Measurements from ENCODE around the gene CPAMD8.
"Not testable (repeated sequence)": the region's sequence is repeated elsewhere in the genome, so short reads cannot be mapped to it uniquely, and the experiment has no call there.

The CPAMD8 gene

DNA sequence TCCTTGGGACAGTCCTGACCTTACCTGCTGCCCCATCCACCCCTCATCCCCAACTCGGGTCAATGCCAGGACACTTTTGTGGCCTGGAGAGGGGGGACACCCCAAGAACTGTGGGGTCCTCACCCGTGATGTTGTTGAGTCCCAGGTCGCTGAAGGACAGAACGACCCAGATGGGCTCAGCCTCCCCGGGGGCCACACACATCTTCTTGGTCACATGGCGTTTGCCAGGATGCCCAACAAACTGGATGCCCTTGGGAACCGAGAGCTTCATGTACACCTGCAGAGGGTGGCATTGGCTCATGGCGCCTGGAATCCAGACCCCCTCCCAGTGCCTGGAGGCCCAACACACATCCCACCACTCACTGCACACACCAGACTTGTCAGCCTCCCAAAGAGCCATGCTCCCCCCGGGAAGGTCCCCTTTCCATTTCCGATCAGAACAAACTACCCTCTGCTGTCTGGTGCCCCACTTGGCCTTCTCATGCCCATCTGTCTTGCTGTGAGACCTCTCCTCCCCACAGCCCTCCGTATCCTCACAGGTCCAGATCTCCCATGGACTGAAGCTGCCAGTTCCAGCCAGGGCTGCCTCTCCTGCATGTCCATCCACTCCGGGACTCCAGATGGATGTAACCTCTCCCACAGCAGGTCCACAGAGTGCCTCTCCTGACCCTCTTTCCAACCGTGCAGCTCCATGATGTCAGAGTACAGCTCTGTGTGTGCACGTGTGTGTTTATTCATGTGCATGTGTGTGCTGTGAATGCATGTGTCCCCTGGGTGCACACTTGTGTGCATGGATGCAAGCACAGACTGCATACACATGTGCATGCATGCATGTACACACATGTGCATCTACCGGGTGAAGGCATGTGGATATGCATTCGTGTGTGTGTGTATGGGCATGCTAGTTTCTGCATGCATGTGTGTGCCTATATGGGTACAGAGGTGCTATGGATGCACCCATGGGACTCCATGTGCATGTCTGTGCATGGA, 79.4 kb downstream of the CPAMD8 start:
- no peak for DNase-seq (ENCODE audit: low read depth in 2 of 3, low spot score in 2 of 3)

DNA sequence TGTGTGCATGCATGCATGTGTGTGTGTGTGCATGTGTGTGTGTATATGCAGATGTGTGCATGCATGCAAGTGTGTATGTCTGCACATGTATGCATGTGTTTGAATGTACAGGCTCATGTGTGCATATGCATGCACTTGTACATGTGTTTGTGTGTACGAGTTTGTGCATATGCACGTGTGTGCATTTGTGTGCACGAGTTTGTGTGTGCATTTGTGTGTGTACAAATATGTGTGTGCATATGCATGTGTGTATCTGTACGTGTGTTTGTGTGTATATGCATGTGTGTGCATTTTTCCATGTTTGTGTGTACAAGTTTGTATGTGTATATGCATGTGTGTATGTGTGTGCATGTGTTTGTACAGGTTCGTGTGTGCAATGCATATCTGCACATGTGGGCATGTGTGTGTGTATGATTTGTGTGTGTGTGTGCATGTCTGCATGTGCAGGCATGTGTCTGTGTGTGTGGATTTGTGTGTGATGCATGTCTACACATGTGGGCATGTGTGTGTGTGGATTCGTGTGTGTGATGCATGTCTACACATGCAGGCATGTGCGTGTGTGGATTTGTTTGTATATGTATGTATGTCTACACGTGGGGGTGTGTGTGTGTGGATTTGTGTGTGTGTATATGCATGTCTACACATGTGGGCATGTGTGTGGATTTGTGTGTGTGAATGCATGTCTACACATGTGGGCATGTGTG, 80.7 kb downstream of the CPAMD8 start:
- DNase-seq (ENCODE audit: low read depth in 2 of 3, low spot score in 2 of 3) = no peak

DNA sequence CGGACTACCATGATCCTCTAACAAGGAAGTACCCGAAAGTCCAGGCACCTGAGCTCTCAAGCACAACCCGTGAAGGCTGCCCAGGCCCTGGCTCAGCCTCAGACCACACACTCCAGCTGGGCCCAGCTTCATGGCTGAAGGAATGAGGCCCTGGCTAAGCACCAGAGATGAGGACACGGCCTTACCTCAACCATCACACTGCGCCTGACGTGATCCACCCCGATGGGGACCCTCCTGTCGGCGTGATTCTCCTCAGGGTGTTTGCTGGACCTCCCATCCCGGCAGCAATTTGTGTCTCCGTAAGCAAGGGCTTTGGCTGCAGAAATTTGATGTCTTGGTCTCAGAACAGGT, 81.3 kb downstream of the CPAMD8 start:
- no peak for DNase-seq (ENCODE audit: low read depth in 2 of 3, low spot score in 2 of 3)

DNA sequence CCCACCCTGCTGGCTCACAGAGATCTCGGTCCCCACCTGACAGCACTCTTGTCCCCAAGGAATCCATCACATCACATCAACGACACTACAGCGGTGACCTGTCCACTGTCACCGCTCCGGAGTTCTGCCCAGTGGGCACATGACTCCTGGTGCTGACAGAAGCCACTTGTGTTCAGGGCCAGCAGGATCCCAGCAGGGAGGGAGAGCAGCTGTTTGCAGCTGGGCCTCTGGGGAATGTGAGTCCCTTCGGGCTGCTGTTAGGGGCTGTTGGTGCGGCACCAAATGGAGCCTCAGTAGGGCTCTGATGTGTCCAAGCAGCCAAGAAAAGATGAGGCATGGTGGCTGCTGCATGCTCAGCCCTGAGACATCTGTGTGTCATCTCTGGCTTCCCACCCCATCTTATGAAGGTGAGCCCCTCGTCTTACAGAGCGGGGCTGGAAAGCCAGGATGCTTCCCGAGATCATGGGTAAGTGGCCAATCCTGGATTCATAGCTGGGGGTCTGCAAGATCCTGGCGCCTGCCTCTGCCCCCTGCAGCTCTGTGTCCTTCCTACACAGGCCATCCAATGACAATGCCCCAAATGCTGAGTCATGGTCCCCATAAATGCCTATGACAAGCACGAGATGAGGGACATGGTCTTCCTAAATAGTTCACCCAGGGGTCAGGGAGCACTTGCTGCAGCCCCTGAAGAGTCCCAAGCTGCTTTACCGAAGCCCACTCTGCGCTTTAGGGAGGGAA, 81.8 kb downstream of the CPAMD8 start:
- DNase-seq (ENCODE audit: low read depth in 2 of 3, low spot score in 2 of 3) = no peak

DNA sequence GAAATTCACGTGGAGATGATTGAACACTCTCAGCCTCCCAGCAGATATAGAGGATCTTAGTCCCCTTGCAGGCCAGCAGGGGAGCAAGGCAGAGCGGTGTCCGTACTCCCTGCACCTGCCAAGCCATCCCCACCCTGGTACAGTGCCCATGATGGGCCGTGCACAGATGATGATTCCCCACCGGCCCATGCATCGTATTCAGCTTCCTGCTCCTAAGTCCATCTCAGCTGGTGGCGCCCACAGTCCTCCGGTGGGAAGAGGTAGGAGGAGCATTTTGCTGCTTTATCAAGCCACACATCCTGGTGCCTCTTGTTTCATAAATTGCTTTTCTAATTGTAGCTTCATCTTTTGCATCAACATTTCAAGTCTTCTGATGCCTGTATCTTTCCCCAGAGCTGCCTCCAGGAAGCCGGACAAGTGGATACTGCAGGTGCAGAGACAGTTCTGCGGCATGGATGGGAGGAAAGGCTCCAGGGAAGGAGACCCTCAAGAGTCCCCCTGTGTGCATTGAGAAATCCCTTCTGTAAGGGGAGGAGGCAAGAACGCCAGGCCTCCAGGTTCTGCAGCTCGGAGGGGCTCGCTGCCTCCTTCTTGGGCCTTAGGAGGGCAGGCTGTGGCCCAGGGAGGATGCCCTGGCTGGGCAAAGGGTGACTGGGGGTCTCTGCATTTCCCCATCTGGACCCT, 82.5 kb downstream of the CPAMD8 start:
- DNase-seq (ENCODE audit: low read depth in 2 of 3, low spot score in 2 of 3) = no peak

DNA sequence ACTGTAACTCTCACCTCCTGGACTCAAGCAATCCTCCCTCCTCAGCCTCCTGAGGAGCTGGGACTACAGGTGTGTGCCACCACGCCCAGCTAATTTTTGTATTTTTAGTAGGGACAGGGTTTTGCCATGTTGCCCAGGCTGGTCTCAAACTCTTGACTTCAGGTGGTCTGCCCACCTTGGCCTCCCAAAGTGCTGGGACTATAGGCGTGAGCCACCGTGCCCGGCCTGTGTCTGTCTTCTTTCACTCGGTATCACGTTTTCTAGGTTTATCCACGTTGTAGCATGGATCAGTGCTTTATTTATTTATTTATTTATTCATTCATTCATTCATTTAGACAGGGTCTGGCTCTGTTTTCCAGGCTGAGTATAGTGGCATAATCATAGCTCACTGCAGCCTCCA, 83.5 kb downstream of the CPAMD8 start:
- DNase-seq (ENCODE audit: low read depth in 2 of 3, low spot score in 2 of 3) = not testable (repeated sequence)

DNA sequence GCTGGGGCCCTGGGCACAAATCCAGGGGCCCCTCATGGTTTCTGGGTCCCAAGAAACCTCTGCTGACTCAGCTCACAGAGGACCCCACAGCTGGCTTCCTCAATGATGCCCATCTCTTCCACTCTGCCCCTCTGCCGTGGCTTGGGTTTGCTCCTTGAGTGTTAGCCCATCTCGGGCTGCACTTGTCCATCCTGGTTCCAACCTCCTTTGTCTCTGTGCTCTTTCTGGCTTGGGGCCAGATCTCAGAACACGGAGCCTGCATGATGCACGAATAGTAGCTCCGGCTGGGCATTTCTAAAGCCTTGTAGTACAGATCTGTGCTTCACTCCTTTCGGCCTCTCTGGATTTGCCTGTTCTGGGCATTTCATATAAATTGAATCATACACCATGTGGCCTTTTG, 84.0 kb downstream of the CPAMD8 start:
- DNase-seq (ENCODE audit: low read depth in 2 of 3, low spot score in 2 of 3) = no peak

DNA sequence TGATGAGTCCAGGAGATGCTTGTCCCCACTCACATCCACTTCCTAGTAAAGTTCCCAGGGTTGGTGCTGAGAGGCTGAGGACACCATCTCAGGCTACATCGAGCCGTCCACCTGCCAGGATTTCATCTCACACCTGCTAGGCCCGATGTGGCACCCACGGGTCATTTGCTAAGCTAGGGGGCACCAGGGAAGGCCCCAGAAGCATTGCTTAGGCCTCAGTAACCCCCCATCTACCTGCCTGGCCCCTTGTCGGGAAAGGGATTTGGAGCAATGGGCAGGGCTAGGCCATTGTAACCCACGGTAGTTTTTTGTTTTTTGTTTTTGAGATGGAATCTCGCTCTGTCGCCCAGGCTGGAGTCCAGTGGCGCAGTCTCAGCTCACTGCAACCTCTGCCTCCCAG, 86.0 kb downstream of the CPAMD8 start:
- DNase-seq (ENCODE audit: low read depth in 2 of 3, low spot score in 2 of 3) = no peak

DNA sequence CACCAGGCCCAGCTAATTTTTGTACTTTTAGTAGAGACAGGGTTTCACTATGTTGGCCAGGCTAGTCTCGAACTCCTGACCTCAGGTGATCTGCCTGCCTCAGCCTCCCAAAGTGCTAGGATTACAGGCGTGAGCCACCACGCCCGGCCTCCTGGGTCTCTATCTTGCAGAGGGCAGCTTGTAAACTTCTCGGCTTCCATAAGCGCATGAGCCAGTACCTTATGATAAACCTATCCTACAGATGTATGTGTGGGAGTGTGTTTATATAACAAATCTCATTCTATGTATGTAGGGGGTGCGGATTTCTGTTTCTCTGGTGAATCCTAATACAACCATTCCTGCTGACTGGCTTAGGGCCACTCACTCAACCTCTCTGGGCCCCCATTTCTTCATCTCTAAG, 86.5 kb downstream of the CPAMD8 start:
- DNase-seq (ENCODE audit: low read depth in 2 of 3, low spot score in 2 of 3) = not testable (repeated sequence)

DNA sequence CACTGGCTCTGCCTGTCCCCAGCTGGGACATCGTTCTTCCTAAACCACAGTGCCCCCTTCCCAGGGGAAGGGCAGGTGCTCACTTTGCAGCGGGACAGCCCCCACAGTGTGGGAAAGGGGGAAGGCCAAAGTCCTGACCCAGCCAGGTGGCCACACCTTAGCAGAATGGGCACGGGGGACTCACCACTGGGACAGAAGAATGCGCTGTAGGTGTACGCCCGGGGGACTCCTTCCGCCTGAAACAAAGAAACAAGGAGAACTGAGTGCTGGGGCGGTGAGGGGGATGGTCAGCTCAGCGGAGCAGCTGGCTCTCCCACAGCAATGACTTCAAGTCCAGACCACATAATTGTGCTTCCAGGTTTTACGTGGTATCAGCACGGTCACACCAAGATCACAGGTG, 88.4 kb downstream of the CPAMD8 start:
- DNase-seq (ENCODE audit: low read depth in 2 of 3, low spot score in 2 of 3) = no peak

DNA sequence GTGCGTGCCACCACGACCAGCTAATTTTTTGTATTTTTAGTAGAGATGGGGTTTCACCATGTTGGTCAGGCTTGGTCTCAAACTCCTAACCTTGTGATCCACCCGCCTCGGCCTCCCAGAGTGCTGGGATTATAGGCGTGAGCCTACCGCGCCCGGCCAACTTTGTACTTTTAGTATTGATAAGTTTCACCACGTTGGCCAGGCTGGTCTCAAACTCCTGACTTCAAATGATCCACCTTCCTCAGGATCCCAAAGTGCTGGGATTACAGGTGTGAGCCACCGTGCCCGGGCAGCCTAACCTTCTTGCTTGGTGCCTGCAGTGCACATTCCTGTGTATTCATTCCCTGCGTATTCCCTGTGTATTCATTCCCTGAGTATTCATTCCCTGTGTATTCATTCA, 88.8 kb downstream of the CPAMD8 start:
- DNase-seq (ENCODE audit: low read depth in 2 of 3, low spot score in 2 of 3) = not testable (repeated sequence)

DNA sequence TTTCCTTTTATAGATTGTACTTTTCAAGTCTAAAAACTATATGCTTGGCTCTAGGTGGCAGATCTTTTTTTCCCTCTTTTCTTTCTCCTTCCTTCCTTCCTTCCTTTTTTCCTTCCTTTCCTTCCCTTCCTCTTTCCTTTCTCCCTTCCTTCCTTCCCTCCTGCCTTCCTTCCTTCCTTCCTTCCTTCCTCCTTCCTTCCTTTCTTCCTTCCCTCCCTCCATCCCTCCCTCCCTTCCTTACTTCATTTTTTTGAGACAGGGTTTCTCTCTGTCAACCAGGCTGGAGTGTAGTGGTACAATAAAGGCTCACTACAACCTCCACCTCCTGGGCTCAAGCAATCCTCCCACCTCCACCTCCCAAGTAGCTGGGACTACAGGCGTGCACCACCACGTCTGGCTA, 89.7 kb downstream of the CPAMD8 start:
- DNase-seq (ENCODE audit: low read depth in 2 of 3, low spot score in 2 of 3) = no peak

DNA sequence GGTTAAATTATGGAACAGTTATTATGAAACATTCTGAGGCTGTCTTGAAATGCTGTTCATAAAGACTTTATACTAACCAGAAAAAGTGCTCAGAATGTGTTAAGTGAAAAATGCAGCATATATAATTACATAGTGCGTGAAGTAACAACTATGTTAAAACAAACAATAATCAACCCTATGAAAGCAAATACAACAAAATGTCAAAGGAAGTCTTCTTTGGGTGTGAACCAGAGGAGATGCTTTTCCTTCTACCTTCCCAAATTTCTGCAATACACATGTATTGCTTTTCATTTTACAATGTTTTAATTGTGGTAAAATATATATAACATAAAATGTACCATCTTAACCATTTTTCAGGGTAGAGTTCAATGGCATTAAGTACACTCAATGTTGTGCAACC, 92.1 kb downstream of the CPAMD8 start:
- DNase-seq (ENCODE audit: low read depth in 2 of 3, low spot score in 2 of 3) = no peak

DNA sequence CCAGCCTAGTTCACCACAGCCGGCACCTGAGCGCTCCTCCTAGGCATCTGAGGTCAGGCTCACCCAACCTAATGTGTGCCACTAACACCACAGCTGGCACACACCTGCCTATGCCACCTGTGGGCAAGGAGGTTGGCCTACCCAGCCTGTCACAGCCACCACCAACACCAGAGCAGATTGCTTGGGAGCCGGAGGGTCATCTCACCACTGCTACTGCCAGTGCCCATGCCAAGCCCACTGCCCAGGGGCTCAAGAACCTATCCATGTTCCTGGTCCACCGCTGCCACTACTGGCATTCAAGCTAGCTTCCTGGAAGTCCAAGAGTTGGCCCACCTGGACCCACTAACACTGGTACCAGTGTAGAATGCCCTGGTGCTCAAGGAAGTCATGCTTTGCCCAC, 95.3 kb downstream of the CPAMD8 start:
- no peak for DNase-seq (ENCODE audit: low read depth in 2 of 3, low spot score in 2 of 3)

DNA sequence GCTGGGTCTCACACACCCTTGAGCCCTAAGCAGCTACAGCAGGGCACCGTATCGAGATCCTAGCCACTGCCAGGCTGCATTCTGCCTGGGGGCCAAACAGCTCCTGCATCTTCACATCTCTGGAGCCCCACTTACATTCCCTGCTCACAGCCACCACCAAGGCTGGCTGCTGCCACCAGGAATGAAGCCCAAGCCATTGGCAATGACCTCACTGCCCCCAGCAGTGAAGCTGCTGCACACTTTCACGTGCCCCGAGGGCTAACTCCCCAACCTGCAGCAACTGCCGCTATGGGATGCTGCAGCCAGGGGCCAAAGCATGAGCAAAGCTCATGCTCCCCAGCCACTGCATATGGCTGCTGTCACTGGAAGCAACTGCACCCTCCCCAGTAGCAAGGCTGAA, 95.9 kb downstream of the CPAMD8 start:
- DNase-seq (ENCODE audit: low read depth in 2 of 3, low spot score in 2 of 3) = no peak

DNA sequence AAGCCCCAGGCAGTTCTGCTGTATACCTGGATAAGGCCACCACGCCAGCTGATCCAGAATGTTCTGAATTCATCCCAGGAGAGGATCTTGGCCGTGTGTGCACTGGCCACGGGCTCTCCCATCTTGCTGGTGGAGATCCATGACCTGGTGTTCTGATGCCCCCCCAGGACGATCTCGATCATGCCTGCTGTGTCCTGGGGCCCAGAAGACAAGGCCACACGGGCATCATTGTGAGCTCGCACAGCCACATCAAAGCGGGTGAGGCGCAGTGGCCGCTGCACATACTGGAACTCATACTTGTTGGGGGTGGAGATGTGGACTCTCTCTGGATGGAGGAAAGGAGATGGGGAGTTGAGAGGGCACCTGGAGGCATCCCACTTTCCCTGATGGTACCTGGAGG, 97.7 kb downstream of the CPAMD8 start:
- DNase-seq (ENCODE audit: low read depth in 2 of 3, low spot score in 2 of 3) = no peak

DNA sequence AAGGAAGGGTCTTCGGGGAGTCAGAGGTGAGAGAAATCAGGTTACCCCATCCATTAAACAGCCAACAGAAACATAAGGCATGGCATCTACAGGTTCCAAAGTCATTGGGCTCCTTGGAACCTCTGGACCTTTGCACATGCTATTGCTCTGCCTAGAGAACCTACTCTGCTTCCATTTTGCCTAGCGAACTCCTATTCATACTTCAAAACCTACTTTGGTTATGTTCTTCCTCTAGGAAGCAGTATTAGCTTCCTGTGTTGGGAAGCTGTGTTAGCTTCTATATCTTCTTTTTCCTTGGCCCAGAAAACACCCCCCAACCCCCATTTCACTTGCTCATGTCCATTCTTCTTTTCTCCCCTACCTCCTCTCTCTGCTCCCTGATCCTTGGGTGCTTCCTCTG, 98.3 kb downstream of the CPAMD8 start:
- no peak for DNase-seq (ENCODE audit: low read depth in 2 of 3, low spot score in 2 of 3)

DNA sequence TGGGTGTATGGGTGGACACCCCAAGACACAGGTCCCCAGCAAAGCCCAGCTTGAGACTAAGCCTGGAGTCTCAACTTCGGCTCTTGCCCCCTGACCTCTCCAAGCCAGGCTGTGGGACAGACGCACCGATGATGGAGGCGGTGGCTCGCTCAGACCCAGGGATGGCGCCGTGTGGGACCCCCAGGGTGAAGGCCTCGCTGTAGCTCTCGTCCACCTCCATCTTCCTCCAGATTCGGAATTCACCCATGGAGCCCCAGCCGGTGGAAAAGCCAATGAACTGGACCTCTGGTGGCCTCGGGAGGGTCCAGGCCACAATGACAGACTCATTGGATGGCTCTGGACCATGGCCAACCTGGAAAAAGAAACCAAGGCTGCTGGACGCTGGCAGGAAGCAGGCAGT, 98.7 kb downstream of the CPAMD8 start:
- no peak for DNase-seq (ENCODE audit: low read depth in 2 of 3, low spot score in 2 of 3)

DNA sequence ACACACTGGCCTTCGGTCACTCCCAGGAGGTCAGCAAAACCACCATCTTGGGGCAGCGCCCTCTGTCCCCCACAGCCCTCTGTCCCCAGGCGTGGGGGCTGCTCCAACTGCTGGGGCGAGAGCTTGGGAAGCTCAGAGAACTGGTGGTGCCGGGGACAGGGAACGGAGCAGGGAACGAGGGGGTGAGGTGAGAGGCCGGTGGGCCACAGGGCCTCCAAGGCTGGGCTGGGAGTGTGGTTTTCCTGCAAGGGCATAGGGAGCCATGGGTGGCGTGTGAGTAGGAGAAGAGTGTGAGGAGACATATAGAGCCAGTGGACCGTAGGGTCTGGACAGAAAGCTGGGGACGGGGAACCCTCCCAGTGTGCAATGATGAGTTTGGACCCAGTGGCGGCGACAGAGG, 103.7 kb downstream of the CPAMD8 start:
- DNase-seq (ENCODE audit: low read depth in 2 of 3, low spot score in 2 of 3) = no peak

DNA sequence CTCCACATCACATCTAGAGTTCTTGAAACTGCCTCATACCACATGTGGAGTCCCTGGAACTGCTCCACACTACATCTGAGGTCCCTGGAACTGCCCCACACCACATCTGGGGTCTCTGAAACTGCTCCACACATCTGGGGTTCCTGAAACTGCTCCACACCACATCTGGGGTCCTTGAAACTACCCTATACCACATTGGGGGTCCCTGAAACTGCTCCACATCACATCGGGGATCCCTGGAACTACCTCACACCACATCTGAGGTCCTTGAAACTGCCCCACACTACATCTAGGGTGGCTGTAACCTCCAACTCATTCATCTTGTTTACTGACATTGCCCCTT, 104.0 kb downstream of the CPAMD8 start:
- DNase-seq (ENCODE audit: low read depth in 2 of 3, low spot score in 2 of 3) = no peak
